Activated B cell treated with CpG ODN at 0.5 μM for 24 hours (primary cell): ENCODE results near the gene TCEANC. TPM values are rescaled to one million over a fixed set of nuclear protein-coding genes. Genes with fewer than 3 reads are reported as not detected.

Experiments
- ATAC-seq: fragments of 200-7000 bp; cut with Tn5 transposase; one replicate; pipeline ENCODE4 v1.10.0; 2021; ENCODE audit warnings: low read depth, mild to moderate bottlenecking, moderate library complexity
- CTCF ChIA-PET: fragments of 350-600 bp; sonication (Branson Sonifier 250); formaldehyde crosslinking; loops from one replicate; lab custom pipeline; 2021; ENCODE audit warnings: antibody characterized with exemption; lab: Charles Lee
- POLR2A ChIA-PET: fragments of 350-600 bp; sonication (Branson Sonifier 250); formaldehyde crosslinking; loops from one replicate; lab custom pipeline; 2021; ENCODE audit warnings: antibody characterized with exemption; lab: Charles Lee
- DNase-seq: peaks from one replicate; pipeline ENCODE4 v3.0.0; 2022
- H3K27ac Mint-ChIP-seq: one replicate; pipeline ENCODE4 v1.8.0; 2020; ENCODE audit warnings: mixed read lengths
- H3K27me3 Mint-ChIP-seq: one replicate; pipeline ENCODE4 v1.8.0; 2021; ENCODE audit warnings: mixed read lengths
- H3K36me3 Mint-ChIP-seq: one replicate; pipeline ENCODE4 v1.8.0; 2021; ENCODE audit warnings: low read depth, mixed read lengths
- H3K4me1 Mint-ChIP-seq: one replicate; pipeline ENCODE4 v1.8.0; 2021; ENCODE audit warnings: mixed read lengths
- H3K4me3 Mint-ChIP-seq: one replicate; pipeline ENCODE4 v1.8.0; 2020; ENCODE audit warnings: mild to moderate bottlenecking, mixed read lengths
- H3K9me3 Mint-ChIP-seq: one replicate; pipeline ENCODE4 v1.8.0; 2020; ENCODE audit warnings: mixed read lengths
- intact Hi-C: fragments of 100-400 bp; cut with micrococcal nuclease; formaldehyde crosslinking; loops from one replicate; pipeline ENCODE4 v1.15.1; 2024
- total RNA-seq: library from RNA; stranded (reverse); gene quantifications from 2 replicates; pipeline ENCODE4 v1.2.3, GENCODE V29; 2022
- TF ChIP-seq, protein P1 (sequence below): fragments of 200-600 bp; IDR thresholded peaks from one replicate; pipeline ENCODE4 v1.8.0; 2022; ENCODE audit warnings: antibody characterized with exemption, mild to moderate bottlenecking

TCEANC gene
- total RNA-seq, 1 donor from 2014 or later: 5.9 TPM

DNA sequence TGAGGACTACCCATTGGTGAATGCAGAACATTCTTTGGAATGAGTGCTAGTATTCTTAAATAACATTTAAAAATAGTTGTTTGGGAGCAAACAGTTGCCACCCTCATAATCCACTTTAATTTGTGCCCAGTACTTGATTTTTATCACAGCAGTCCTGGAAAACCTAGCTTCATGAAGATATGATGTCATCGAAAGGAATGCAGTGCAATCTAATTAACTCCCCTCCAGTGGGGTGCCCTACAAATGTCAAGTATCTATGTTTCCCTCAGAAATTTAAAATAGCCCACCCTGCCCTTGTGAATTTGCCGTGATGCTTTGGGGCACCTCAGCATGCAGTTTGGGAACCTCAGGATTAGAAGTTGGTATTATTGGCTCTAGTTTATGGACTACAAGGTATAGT, 41.4 kb downstream of the TCEANC start:
- Mint-ChIP-seq H3K9me3 (no peaks in the 10 kb centered on the region), H3K4me3 (no peak overlapping the region), H3K36me3 (peaks cover 17% of the 10 kb centered on the region), H3K27ac (no peak overlapping the region), H3K27me3 (no peaks in the 10 kb centered on the region), H3K4me1 (peaks cover 88% of the 10 kb centered on the region)
- POLR2A ChIA-PET: interaction anchor here (0.6 to 2.8 kb wide), 3 partner anchors 17 to 49 kb away, joined by 4 to 16 read pairs (median 4); partner anchors contain the start of genes OFD1 and TRAPPC2
- TF ChIP-seq, protein P1, sequence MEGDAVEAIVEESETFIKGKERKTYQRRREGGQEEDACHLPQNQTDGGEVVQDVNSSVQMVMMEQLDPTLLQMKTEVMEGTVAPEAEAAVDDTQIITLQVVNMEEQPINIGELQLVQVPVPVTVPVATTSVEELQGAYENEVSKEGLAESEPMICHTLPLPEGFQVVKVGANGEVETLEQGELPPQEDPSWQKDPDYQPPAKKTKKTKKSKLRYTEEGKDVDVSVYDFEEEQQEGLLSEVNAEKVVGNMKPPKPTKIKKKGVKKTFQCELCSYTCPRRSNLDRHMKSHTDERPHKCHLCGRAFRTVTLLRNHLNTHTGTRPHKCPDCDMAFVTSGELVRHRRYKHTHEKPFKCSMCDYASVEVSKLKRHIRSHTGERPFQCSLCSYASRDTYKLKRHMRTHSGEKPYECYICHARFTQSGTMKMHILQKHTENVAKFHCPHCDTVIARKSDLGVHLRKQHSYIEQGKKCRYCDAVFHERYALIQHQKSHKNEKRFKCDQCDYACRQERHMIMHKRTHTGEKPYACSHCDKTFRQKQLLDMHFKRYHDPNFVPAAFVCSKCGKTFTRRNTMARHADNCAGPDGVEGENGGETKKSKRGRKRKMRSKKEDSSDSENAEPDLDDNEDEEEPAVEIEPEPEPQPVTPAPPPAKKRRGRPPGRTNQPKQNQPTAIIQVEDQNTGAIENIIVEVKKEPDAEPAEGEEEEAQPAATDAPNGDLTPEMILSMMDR: no peak
- intact Hi-C loops: no loop called here
- DNase-seq: no peak
- no peak for ATAC-seq
- CTCF ChIA-PET: no interaction called here

GRCh38 chrX:13694983-13695382, 42.0 kb downstream of the TCEANC start:
- CTCF ChIA-PET: no interaction called here
- Mint-ChIP-seq H3K36me3 (peaks cover 19% of the 10 kb centered on the region), H3K4me1 (peaks cover 90% of the 10 kb centered on the region), H3K27ac (no peak overlapping the region), H3K9me3 (no peaks in the 10 kb centered on the region), H3K27me3 (no peaks in the 10 kb centered on the region), H3K4me3 (no peak overlapping the region)
- TF ChIP-seq, protein P1: no peak
- POLR2A ChIA-PET: interaction anchor here (1.7 to 5.0 kb wide), 4 partner anchors 7 to 40 kb away, joined by 4 to 47 read pairs (median 14); partner anchors contain the start of genes OFD1, RAB9A and TRAPPC2
- intact Hi-C loops: no loop called here
- ATAC-seq (no peak), DNase-seq (no peak)

DNA sequence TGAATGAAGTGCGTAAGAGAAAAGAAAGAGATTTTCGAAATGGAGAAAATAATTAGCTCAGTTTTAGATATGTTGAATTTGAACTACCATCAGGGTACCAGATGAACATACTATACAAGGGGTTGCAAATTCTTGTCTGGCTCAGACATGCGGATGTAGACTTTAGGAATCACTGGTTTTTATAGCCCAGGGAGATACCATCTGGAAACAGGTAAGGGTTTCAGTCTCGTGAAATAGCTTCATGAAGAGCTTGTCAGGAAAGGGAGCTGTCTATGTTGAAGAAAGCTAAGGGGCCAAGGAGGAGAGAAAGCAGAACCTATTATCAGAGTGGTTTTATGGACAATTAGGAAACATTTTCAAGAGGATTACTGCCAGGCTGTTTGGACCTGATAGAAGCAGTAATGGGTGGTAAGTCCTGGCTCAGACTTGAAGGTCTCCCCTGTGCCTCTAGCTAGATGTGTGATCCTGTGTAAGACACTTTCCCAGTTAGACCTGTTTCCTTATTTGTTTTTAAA, 42.7 kb downstream of the TCEANC start:
- intact Hi-C loops: no loop called here
- POLR2A ChIA-PET: interaction anchor here (2.8 to 5.0 kb wide), 2 partner anchors 8 to 39 kb away, joined by 13 to 47 read pairs; partner anchors contain the start of genes OFD1, RAB9A and TRAPPC2
- DNase-seq: no peak
- H3K9me3 Mint-ChIP-seq: no peaks in the 10 kb centered on the region
- CTCF ChIA-PET: no interaction called here
- no peaks in the 10 kb centered on the region for H3K27me3 Mint-ChIP-seq
- H3K27ac Mint-ChIP-seq: no peak overlapping the region
- no peak for ATAC-seq
- H3K36me3 Mint-ChIP-seq: peaks cover 15% of the 10 kb centered on the region
- TF ChIP-seq, protein P1: no peak
- peaks cover 90% of the 10 kb centered on the region for H3K4me1 Mint-ChIP-seq
- no peak overlapping the region for H3K4me3 Mint-ChIP-seq

DNA sequence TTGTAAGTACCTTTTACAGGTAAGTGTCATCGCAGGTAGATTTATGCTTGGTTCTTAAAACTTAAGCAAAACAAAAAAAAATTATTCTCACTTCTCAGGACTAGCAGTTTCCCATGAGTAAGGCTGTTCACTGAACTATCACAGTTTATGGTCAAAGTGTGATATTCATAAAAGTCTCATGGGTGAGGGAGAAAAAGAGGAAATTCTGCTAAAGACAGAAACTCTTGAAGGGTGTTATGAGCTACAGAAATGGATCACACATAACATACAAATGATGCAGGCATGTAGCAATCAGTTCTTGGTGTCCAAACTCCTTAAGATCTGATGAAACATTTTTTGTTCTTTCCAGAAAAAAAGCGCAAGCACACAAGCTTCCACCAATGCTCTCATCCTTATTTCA, 44.5 kb downstream of the TCEANC start:
- intact Hi-C loops: loop anchor here (1.0 kb wide), 2 partner anchors 8 to 37 kb away; partner anchors contain the start of genes OFD1, RAB9A and TRAPPC2
- Mint-ChIP-seq H3K4me3 (peak overlapping the region; percentile 64), H3K27me3 (no peaks in the 10 kb centered on the region), H3K9me3 (no peaks in the 10 kb centered on the region), H3K27ac (peak overlapping the region; percentile 83), H3K36me3 (peaks cover 25% of the 10 kb centered on the region), H3K4me1 (peaks cover 89% of the 10 kb centered on the region)
- ChIA-PET POLR2A (interaction anchor here (0.5 to 5.0 kb wide), 9 partner anchors 10 to 332 kb away, joined by 3 to 47 read pairs (median 3); partner anchors contain the start of genes GEMIN8, OFD1, RAB9A and TCEANC), CTCF (no interaction called here)
- peak; percentile 75 for ATAC-seq
- DNase-seq: no peak
- TF ChIP-seq, protein P1: no peak

DNA sequence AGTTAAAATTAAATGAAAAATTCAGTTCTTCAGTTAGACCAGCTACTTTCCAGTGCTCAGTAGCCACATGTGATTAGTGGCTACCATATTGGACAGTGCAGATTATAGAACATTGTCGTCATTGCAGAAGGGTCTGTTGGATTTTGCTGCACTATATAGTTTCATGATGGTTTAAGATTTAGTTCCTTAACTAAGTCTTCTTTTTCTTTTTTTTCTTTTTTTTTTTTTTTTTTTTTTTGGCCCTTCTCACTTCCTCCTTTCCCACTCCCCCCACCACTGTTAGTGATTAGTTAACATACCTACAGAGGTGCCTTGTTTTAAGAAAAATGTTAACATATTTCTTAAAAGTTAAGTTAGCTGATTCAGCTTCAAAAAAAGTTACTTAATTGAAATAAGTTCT, 45.0 kb downstream of the TCEANC start:
- ChIA-PET CTCF (no interaction called here), POLR2A (interaction anchor here (0.6 to 5.0 kb wide), 9 partner anchors 10 to 332 kb away, joined by 3 to 47 read pairs (median 3); partner anchors contain the start of genes GEMIN8, OFD1, TCEANC and TRAPPC2)
- Mint-ChIP-seq H3K27ac (peak overlapping the region; percentile 83), H3K9me3 (no peaks in the 10 kb centered on the region), H3K27me3 (no peaks in the 10 kb centered on the region), H3K4me3 (peak overlapping the region; percentile 64), H3K4me1 (peaks cover 88% of the 10 kb centered on the region), H3K36me3 (peaks cover 22% of the 10 kb centered on the region)
- TF ChIP-seq, protein P1: no peak
- intact Hi-C loops: loop anchor here (1.0 kb wide), 2 partner anchors 9 to 36 kb away; partner anchors contain the start of genes OFD1, RAB9A and TRAPPC2
- ATAC-seq: peak; percentile 28
- DNase-seq: no peak
